Measurements from ENCODE around the gene TGM3.

DNA sequence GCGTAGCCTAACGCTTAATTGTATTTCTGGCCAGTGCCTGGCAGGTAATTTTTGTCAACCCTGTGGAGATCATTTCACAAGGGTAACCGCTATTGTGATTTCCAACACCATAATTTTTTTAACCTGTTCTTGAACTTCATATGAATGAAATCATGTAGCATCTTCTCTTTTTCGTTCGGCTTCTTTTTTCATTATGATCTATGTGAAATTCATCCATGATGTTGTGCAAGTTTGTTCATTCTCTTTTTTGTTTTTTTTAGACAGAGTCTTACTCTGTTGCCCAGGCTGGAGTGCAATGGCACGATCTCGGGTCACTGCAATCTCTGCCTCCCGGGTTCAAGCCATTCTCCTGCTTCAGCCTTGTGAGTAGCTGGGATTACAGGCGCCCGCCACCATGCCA lies 42.5 kb upstream of the TGM3 start:
- TF ChIP-seq, protein P1, sequence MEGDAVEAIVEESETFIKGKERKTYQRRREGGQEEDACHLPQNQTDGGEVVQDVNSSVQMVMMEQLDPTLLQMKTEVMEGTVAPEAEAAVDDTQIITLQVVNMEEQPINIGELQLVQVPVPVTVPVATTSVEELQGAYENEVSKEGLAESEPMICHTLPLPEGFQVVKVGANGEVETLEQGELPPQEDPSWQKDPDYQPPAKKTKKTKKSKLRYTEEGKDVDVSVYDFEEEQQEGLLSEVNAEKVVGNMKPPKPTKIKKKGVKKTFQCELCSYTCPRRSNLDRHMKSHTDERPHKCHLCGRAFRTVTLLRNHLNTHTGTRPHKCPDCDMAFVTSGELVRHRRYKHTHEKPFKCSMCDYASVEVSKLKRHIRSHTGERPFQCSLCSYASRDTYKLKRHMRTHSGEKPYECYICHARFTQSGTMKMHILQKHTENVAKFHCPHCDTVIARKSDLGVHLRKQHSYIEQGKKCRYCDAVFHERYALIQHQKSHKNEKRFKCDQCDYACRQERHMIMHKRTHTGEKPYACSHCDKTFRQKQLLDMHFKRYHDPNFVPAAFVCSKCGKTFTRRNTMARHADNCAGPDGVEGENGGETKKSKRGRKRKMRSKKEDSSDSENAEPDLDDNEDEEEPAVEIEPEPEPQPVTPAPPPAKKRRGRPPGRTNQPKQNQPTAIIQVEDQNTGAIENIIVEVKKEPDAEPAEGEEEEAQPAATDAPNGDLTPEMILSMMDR (IDR thresholded peaks at IDR 0.05; ENCODE audit: poor library complexity, severe bottlenecking) = no peak
- TF ChIP-seq MXI1 (conservative IDR thresholded peaks at IDR 0.05; ENCODE audit: poor library complexity, severe bottlenecking) (no peak), REST (IDR thresholded peaks at IDR 0.05; ENCODE audit: borderline replicate concordance) (no peak)

Data from neural cell (in vitro differentiated cells).